ELR (cell line): ENCODE measurements around the gene PITX1.
A peak's percentile ranks its signal among the peaks of the same experiment; 100 is the strongest.

Experiments
- DNase-seq: peaks from one replicate; pipeline ENCODE4 v3.0.0-alpha.2; 2015; ENCODE audit warnings: low read depth

The PITX1 gene

DNA sequence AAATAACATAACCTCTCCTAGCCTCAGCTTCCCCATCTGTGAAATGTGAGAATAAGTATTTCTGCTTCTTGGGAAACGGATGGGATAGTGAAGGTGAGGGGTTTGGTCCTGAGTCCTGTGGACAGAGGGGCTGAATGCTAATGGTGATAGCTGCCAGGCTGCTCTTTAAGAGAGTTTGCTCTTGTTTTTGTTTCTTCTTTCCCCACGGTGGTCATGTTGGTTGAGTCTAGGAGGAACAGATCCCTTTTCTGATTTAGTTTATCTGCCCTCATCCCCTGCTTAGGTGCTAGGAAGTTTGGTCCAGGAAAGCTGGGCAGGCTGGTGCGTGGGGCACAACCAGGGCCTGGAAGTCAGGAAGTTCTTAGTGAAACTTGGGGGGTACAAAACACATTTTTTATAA lies 7.7 kb upstream of the PITX1 start:
- DNase-seq, result no peak

- DNase-seq, result no peak
Measured at GRCh38 chr5:135041145-135041587, 7.1 kb upstream of the PITX1 start.

DNA sequence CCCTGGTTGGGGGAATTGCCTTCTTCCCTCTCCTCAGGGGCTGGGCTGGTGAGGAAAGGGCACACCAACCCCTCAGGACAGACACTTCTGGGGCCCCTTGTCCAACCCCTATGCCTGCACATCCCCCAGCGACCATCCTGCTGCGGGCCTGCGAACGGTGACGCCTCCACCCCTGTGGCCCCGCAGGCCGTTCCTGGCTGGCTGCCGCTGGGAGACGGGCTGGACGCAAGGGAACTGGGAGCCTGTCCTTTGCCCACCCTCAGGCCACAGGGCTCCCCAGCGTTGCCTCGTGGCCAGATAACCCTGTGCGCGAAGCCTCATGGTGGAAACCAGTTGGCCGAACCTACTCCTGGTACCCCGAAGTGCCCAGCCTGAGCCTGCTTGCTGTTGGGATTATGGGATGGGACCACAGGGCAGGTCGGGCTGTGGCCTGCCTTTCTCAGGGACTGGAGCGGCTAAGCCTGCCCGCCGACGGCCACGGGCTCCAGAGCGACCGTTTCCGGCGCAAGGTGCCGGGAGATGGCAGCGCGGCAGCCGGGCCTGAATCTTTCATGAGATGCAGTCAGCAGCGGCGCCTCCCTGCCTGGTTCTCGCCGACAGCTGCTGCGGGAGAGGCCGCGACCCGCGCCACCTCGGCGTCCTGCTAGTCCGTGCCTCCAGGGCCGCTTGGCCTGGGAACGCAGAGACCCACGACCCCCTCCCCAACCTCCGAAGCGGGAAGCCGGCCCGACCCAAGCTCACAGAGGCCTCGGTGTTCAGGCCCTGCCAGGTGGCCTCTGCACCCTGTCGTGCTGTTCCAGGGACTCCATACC lies 6.5 kb upstream of the PITX1 start:
- no peak for DNase-seq

GRCh38 chr5:135040034-135040332 lies 6.0 kb upstream of the PITX1 start:
- DNase-seq, result no peak

DNA sequence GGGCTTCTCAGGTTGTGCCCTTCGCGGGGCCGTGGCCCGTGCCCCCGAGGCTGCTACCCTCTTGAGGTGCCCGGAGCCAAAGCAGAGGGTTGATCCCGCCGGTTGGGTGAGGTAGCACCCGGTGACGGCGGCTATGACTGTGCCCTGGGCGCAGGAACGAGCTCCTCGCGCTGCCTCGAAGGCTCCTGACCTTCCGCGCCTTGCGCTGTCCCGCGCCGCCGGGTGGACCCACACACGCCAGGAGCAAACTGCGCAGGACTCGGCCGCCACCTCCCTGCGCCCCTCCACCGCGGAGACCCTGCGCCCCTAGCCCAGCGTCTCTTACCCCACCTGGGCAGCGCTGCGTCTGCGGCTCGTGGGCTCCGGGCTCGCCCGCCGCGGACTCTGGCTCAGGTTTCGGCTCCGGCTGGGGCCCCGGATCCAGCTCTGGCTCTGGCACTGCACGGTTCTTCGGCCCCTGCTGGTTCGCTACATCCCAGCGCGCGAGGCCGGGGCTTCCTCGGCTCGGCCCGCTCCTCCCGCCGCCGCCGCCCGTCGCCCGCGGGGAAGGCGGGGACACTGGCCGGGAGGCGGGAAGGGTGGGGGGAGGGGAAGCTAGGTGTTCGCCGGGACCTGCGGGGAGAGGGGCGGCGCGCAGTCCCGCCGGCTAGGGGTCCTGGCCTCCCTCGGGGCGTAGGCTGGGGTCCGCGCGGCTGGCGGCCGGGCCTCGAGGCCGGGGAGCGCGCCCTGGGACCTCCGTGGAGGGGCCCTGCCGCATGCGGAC lies 5.4 kb upstream of the PITX1 start:
- DNase-seq, result no peak

GRCh38 chr5:135038813-135039270 lies 4.8 kb upstream of the PITX1 start:
- no peak for DNase-seq

DNA sequence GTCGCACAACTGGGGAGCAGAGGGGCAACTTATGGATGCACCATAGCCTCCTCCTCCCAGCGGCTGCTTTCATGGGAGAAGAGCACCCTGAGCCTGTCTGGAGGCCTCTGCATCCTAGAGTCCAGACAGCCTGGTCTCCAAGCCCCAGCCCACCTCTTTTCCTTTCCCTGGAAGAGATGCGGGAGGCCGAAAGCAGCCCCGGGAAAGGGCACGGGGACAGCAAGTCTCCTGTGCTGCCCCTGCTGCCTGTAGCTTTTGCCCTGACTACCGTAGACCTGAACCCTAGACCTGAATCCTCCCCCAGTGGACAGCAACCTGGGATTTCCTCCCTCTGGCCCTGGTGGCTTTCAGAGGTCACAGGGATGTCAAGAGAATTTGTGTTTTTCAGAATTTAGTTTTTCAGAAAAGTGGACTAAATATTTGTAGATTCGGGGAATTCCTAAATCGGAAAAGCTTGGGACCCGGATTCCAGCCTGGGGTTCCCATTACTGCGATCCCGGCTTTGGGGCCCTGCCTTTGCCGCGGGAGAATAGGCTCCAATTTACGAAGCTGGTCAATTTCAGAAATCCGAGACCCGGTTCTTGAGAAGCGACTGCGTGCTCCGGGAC lies 4.3 kb upstream of the PITX1 start:
- no peak for DNase-seq

DNA sequence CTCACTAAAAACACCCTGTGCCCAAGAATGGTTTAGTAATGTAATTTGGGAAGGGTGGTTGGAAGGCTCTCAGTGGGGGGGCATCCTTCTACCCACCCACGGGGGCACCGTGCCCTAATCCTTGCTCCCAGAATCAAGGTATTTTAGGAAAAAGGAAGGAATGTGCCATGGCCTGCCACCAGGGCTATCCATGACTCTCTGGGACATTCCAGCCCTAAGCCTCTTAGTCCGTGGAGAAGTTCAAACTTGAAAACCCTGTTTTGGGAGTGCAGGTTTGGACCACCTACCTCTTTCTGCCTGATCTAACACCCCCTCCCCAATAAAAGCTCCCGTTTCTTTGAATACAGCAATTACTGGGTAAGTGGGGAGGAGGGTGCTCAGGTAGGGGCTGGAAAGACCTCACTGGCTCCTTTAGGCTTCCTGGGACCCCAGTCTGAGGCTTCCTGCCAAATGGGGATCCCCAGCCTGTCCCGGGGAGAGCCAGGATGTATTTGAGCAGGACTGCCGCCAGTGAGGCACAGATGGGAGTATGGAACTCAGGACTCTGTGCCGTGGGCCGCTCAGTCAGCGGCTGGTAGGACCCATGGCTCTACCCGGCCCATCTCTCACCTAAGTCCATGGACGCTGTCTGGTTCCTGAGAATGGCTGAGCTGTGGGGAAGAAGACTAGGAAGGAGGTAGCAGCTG lies 3.6 kb upstream of the PITX1 start:
- DNase-seq, result no peak

DNA sequence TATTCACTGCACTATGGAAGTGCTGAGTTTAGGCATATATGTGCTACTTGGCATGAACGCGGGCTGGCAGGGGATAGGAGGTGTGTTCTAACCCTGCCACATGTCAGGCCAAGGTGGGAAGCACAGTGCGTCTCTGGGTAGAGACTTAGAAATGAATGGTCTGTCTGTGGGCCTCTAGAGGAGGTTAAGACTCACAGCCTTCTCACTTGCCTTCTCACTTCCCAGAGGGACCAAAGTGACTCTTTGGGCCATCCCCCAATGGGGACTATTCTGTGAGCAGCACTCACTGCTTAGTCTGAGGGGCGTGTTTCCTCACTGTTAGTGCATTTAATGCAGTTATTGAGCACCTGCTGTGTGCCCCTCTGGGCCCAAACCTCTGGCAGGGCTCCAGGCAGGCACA lies 2.4 kb upstream of the PITX1 start:
- DNase-seq, result no peak

GRCh38 chr5:135035678-135036030 lies 1.6 kb upstream of the PITX1 start:
- DNase-seq, result no peak

- DNase-seq, result no peak
Measured at GRCh38 chr5:135034963-135035677, 1.1 kb upstream of the PITX1 start.

DNA sequence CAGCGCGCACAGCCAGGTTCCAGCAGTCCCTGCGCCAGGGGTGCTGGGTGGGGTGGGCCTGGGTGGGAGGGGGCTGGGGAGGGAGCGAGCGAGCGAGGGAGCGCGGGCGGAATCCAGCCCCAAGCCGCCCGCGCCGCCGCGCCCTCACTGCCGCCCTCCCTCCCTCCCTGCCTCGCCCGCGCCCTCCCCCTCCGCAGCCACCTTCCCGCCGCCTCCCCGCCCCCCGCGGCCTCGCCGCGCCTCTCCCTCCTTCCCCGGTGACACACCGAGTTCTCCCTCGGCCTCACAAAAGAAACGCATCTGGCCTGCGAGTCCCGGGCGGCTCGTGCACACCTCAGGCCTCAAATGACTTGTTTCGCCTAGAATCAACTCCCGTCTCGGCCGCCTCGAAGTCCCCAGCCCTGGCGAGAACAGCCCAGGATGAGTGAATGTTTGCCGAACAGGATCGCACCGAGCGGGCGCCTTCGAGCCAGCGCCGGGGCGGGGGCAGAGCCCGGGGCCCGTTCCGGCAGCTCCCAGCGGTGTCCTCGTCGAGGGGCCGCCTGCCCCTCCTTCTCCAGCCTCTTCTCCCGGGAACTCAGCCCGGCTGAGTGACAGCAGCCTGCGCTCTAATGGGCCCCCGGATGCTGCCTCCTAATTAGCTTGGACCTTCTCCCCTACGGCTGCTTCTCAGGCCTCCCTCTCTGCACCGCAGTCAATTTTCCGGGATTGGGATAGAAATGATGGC lies 371 bp upstream of the PITX1 start:
- DNase-seq, result peak; percentile 69

DNA sequence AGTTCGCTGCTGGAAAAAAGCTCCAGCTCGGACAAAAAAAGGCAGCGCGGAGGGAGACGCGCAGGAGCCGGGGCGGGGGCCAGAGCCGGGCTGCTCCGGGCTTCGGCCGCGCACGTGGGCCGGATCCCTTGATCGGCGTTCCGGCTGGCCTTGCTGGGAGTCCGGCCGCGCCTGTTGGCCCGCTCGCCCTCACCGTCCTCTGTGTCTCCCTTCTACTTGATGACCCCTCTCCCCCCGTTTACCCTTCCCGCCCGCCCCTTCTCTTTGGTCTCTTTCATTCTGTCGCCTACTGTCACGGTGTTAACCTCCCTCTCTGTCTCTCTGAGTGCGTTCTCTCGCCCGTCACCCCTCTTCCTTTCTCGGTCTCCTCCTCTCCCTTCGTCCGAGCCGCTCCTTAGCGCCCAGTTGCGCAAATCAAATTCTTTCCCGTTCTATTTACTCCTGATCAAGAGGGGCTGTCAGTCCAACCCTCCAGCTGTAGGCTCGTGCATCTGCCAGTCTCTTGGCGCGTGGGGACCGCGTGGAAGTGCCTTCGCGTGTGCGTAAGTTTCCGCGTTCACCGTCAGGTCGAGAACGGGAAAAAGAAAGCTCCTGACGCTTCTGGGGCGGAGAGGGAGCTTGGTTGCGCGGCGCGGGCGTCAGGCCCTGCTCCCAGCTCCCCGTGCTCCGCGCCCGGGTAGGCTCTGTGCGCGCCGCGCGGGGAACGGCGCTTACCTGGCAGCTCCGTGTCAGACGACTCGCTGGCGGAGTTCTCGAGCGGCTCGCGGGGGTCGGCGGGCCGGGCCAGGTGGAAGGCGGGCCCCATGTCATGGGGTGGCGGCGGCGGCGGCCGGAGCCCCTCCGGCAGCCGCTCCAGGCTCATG lies 798 bp downstream of the PITX1 start:
- DNase-seq, result peak; percentile 73

- no peak for DNase-seq
Measured at GRCh38 chr5:135032695-135032998, 1.4 kb downstream of the PITX1 start.

DNA sequence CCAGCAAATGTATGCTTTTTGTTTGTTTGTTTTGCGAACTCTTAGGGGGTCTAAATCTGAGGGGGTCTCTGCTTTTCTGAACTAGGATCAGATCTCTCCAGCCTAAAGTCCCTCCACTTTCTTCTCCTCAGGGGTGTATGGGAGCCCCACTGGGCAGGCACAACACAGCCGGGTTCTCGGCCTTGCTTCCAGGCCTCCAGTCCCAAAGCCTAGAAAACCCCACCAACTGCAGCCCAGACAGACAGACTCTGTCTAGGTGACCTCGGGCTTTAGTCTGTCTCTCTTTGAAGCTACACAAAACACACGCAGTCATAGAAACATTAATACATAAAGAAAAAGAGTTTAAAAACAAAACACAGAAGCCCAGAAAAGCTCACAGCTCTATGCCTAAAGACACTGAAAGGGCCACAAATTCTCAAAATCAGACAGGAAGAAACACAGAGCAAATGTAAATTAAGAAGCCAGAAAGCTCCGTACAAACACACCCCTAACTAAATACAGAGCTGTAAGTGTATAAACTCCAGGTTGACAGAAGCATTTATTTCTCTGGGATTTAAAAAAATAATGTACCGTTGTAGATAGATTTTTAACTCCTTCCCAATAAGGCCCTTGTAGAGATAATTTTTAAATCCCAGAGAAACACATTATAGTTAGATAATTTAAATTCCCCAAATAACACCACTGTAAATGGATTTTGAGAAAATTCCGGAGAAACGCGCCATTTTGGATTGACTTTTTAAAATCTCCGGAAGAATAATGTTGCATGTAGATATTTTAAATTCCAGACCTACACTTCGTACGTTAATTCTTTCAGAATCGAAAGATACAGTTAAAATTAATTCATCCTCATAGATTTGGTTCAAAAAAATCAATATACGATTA lies 2.0 kb downstream of the PITX1 start:
- peak; percentile 15 for DNase-seq

DNA sequence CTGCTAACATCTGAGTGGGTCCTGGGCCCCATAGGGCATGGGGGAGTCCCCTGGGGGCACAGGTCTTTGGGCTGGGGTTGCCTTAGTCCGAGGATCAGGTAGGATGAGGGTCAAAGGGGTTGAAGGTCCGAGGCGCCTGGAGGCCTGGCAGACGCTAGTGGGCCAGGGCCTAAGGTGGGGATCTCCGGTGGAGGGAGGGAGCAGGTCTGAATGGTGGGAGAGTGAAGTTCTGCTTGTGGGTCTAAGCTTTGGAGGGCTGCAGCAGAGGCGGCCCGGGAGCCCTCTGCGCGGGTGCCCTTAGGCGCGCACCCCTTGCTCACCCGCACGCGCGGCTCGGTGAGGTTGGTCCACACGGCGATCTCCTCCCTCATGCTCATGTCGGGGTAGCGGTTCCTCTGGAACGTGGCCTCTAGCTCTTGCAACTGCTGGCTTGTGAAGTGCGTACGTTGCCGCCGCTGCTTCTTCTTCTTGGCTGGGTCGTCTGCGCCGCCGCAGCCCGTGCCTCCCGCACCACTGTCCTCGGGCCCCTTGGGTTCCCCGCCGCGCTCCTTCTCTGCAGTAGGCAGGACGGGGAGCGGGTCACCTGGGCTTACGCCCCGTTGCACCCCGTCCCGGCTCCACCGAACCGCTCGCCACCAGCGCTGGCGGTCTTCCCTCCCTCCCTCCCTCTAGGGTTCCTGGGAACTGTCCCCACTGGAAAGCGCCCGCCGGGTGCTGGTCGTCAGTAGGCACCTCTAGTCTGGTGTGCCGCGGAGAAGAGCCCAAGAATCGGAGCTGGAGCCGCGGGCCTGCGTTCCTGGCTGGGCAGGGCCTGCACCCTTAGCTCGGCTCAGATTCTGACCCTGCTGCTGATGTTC lies 2.8 kb downstream of the PITX1 start:
- DNase-seq, result no peak

- DNase-seq, result no peak
Measured at GRCh38 chr5:135030123-135030955, 3.7 kb downstream of the PITX1 start.
